HCT116 (cell line): ENCODE results near the gene CBL. TPM values are rescaled to one million over a fixed set of nuclear protein-coding genes. Genes with fewer than 3 reads are reported as not detected.
A peak's percentile ranks its signal among the peaks of the same experiment; 100 is the strongest.

Source experiments
- ATAC-seq: fragments of 200-7000 bp; cut with Tn5 transposase; 2 replicates; pipeline ENCODE4 v1.9.1; 2020; ENCODE audit warnings: mild to moderate bottlenecking, moderate library complexity
- BruUV-seq: library from RNA; stranded (reverse); fragments of 400-500 nt; replicated peaks from 2 replicates; lab custom pipeline; 2021; lab: Mats Ljungman, UMichigan
- CTCF ChIA-PET: fragments of 300-600 bp; sonication (Branson Sonifier 250); formaldehyde crosslinking; loops from one replicate; lab custom pipeline; 2021; ENCODE audit warnings: antibody characterized with exemption; lab: Charles Lee
- POLR2A ChIA-PET: fragments of 300-600, 350-600 bp; sonication (Branson Sonifier 250); formaldehyde crosslinking; loops from one replicate; lab custom pipeline; 2021; ENCODE audit warnings: antibody characterized with exemption; lab: Charles Lee
- RAD21 ChIA-PET, 2 experiments: fragments of 300-600 bp; sonication (Branson Sonifier 250); formaldehyde crosslinking; loops; one replicate each; lab custom pipeline; 2023; ENCODE audit warnings: low total read pairs in 2 of 2; ENCODE audit not compliant: uncharacterized antibody in 2 of 2, unreplicated experiment in 2 of 2, low non-redundant PET in 1 of 2; lab: Charles Lee
- DNase-seq: peaks from one replicate; pipeline ENCODE4 v3.0.0-alpha.2; 2010; ENCODE audit warnings: low read depth, low spot score
- H2AFZ ChIP-seq: fragments of 200-600 bp; shearing (Covaris generic), sonication (generic); 2 replicates; pipeline ENCODE4 v1.6.1; 2017; ENCODE audit warnings: low read depth, mixed run types, mixed read lengths, antibody characterized with exemption, low read length; ENCODE audit not compliant: poor library complexity, severe bottlenecking
- H3K27ac ChIP-seq: 2 replicates; pipeline ENCODE4 v1.5.1; 2012; ENCODE audit warnings: low read depth, low read length
- H3K27me3 ChIP-seq: fragments of 200-600 bp; sonication (generic); 2 replicates; pipeline ENCODE4 v1.6.1; 2016; ENCODE audit warnings: mixed run types, low read length, mixed read lengths; ENCODE audit not compliant: insufficient read depth
- H3K36me3 ChIP-seq, 2 experiments: fragments of 200-500 bp in 1 of 2; fragments of 200-600 bp in 1 of 2; sonication (Bioruptor generic) in 1 of 2; sonication (generic) in 1 of 2; 2 replicates each; pipeline versions ENCODE4 v1.5.1 to v1.6.1; 2014 to 2016; ENCODE audit warnings: low read length in 2 of 2, inconsistent platforms in 1 of 2, mixed read lengths in 1 of 2, mixed run types in 1 of 2; ENCODE audit not compliant: insufficient read depth in 2 of 2, control insufficient read depth in 1 of 2
- H3K4me1 ChIP-seq, 2 experiments: fragments of 200-600 bp in 1 of 2; sonication (generic) in 1 of 2; 2 replicates each; pipeline versions ENCODE4 v1.5.1 to v1.6.1; 2012 to 2017; ENCODE audit warnings: low read length in 2 of 2, inconsistent platforms in 1 of 2, mild to moderate bottlenecking in 1 of 2, mixed read lengths in 1 of 2, mixed run types in 1 of 2, moderate library complexity in 1 of 2; ENCODE audit not compliant: insufficient read depth in 2 of 2, control insufficient read depth in 1 of 2
- H3K4me2 ChIP-seq: fragments of 200-600 bp; sonication (generic); 2 replicates; pipeline ENCODE4 v1.6.1; 2017; ENCODE audit warnings: mixed run types, low read length, mixed read lengths
- H3K4me3 ChIP-seq, 2 experiments: fragments of 200-600 bp in 1 of 2; sonication (generic) in 1 of 2; replicated peaks in 1 of 2; 2 replicates each; pipeline ENCODE4 v1.5.1; 2011 to 2016; ENCODE audit warnings: low read length in 2 of 2, control low read depth in 1 of 2, low read depth in 1 of 2, mild to moderate bottlenecking in 1 of 2, mixed read lengths in 1 of 2, mixed run types in 1 of 2
- H3K79me2 ChIP-seq: fragments of 200-600 bp; sonication (generic); 2 replicates; pipeline ENCODE4 v1.6.1; 2017; ENCODE audit warnings: mild to moderate bottlenecking, mixed run types, low read length, moderate library complexity, mixed read lengths; ENCODE audit not compliant: insufficient read depth
- H3K9ac ChIP-seq: fragments of 200-600 bp; sonication (generic); 2 replicates; pipeline ENCODE4 v1.6.1; 2016; ENCODE audit warnings: low read length, mixed read lengths
- H3K9me2 ChIP-seq: fragments of 200-600 bp; sonication (generic), shearing (Covaris generic); 2 replicates; pipeline ENCODE4 v1.6.1; 2017; ENCODE audit warnings: mixed run types, mild to moderate bottlenecking, moderate library complexity; ENCODE audit not compliant: insufficient read depth
- H3K9me3 ChIP-seq, 2 experiments: fragments of 200-500 bp in 1 of 2; fragments of 200-600 bp in 1 of 2; sonication (Bioruptor generic) in 1 of 2; sonication (generic) in 1 of 2; 2 replicates each; pipeline ENCODE4 v1.6.1; 2014 to 2017; ENCODE audit warnings: low read length in 2 of 2, mixed read lengths in 2 of 2, inconsistent platforms in 1 of 2, low read depth in 1 of 2, mild to moderate bottlenecking in 1 of 2, mixed run types in 1 of 2, moderate library complexity in 1 of 2; ENCODE audit not compliant: control insufficient read depth in 1 of 2, insufficient read depth in 1 of 2
- H4K20me1 ChIP-seq: fragments of 200-600 bp; sonication (generic), shearing (Covaris generic); 2 replicates; pipeline ENCODE4 v1.6.1; 2017; ENCODE audit warnings: mixed run types, mild to moderate bottlenecking, moderate library complexity; ENCODE audit not compliant: insufficient read depth
- ATF3 ChIP-seq: IDR thresholded peaks from 2 replicates; pipeline ENCODE4 v1.6.1; 2012
- CBX3 ChIP-seq: IDR thresholded peaks from 2 replicates; pipeline ENCODE4 v1.6.1; 2012; ENCODE audit warnings: low read depth
- CEBPB ChIP-seq: IDR thresholded peaks from 2 replicates; pipeline ENCODE4 v1.6.1; 2012; ENCODE audit warnings: low read depth
- CTCF ChIP-seq, 3 experiments: fragments of 200-600 bp in 1 of 3; sonication (generic) in 1 of 3; IDR thresholded peaks in 2 of 3; conservative IDR thresholded peaks in 1 of 3; 2 replicates each; pipeline ENCODE4 v1.5.1; 2012 to 2017; ENCODE audit warnings: low read depth in 2 of 3, low read length in 2 of 3, antibody characterized with exemption in 1 of 3, borderline replicate concordance in 1 of 3, control low read depth in 1 of 3, mild to moderate bottlenecking in 1 of 3, mixed read lengths in 1 of 3, mixed run types in 1 of 3, moderate library complexity in 1 of 3; ENCODE audit not compliant: insufficient read depth in 1 of 3
- EGR1 ChIP-seq: IDR thresholded peaks from 2 replicates; pipeline ENCODE4 v1.6.1; 2012; ENCODE audit warnings: low read depth
- ELF1 ChIP-seq: IDR thresholded peaks from 2 replicates; pipeline ENCODE4 v1.6.1; 2012; ENCODE audit warnings: low read depth, borderline replicate concordance
- EZH2 ChIP-seq: fragments of 200-600 bp; sonication (generic); IDR thresholded peaks from 2 replicates; pipeline ENCODE4 v1.6.1; 2017; ENCODE audit warnings: antibody characterized with exemption, mixed run types
- FOSL1 ChIP-seq: IDR thresholded peaks from 2 replicates; pipeline ENCODE4 v1.6.1; 2012; ENCODE audit warnings: low read depth
- JUND ChIP-seq: IDR thresholded peaks from 2 replicates; pipeline ENCODE4 v1.6.1; 2012
- POLR2A ChIP-seq: IDR thresholded peaks from 2 replicates; pipeline ENCODE4 v1.7.0; 2011; ENCODE audit warnings: borderline replicate concordance; ENCODE audit not compliant: insufficient read depth, insufficient read length; ENCODE audit errors: extremely low read depth
- POLR2AphosphoS5 ChIP-seq: IDR thresholded peaks from 2 replicates; pipeline ENCODE4 v1.6.1; 2011; ENCODE audit warnings: mild to moderate bottlenecking, low read depth, low read length, moderate library complexity
- RAD21 ChIP-seq: IDR thresholded peaks from 2 replicates; pipeline ENCODE4 v1.6.1; 2012; ENCODE audit warnings: low read depth, mild to moderate bottlenecking
- SP1 ChIP-seq: IDR thresholded peaks from 2 replicates; pipeline ENCODE4 v1.6.1; 2012; ENCODE audit warnings: low read depth
- SRF ChIP-seq: IDR thresholded peaks from 2 replicates; pipeline ENCODE4 v1.6.1; 2012; ENCODE audit warnings: low read depth
- YY1 ChIP-seq: IDR thresholded peaks from 2 replicates; pipeline ENCODE4 v1.6.1; 2011; ENCODE audit warnings: low read length, low read depth, moderate library complexity, mild to moderate bottlenecking; ENCODE audit not compliant: insufficient replicate concordance; ENCODE audit errors: extremely low read depth
- ZBTB33 ChIP-seq: IDR thresholded peaks from 2 replicates; pipeline ENCODE4 v1.6.1; 2011; ENCODE audit warnings: mild to moderate bottlenecking, low read length, moderate library complexity; ENCODE audit not compliant: insufficient replicate concordance; ENCODE audit errors: extremely low read depth
- ZFX ChIP-seq: fragments of 450-650 bp; IDR thresholded peaks from 2 replicates; pipeline ENCODE4 v1.6.1; 2017
- ZNF274 ChIP-seq: fragments of 200-500 bp; sonication (Bioruptor generic); IDR thresholded peaks from 2 replicates; pipeline ENCODE4 v1.6.1; 2014; ENCODE audit warnings: mild to moderate bottlenecking, low read depth, low read length, inconsistent platforms
- intact Hi-C: fragments of 100-400 bp; cut with micrococcal nuclease; formaldehyde crosslinking; loops from 2 replicates; pipeline ENCODE4 v1.10.0; 2022
- total RNA-seq: library from RNA; stranded (reverse); gene quantifications from one replicate; pipeline ENCODE4 v1.2.1, GENCODE V29; 2021; ENCODE audit not compliant: unreplicated experiment

The CBL gene
- total RNA-seq, 1 experiment from 2014 or later = 31.1 TPM

GRCh38 chr11:119188887-119189286 is 17.3 kb upstream of the CBL start:
- Histone ChIP-seq H3K4me1 (peaks cover 4 to 17% of the 10 kb centered on the region in 2 experiments; a peak in 3 of 4 replicates), H3K9ac (no peak overlapping the region), H3K27ac (no peak overlapping the region), H3K4me3 (no peak overlapping the region), H3K4me2 (0 out of 2 replicates have a peak overlapping the region, but pooled peaks have one; percentile 5), H4K20me1 (no peaks in the 10 kb centered on the region), H3K9me2 (no peaks in the 10 kb centered on the region), H3K27me3 (no peaks in the 10 kb centered on the region), H2AFZ (no peak overlapping the region), H3K79me2 (no peaks in the 10 kb centered on the region), H3K36me3 (no peaks in the 10 kb centered on the region), H3K9me3 (no peaks in the 10 kb centered on the region)
- ATAC-seq (no peak), DNase-seq (no peak)
- intact Hi-C loops = no loop called here
- ChIA-PET RAD21 (no interaction called here), POLR2A (no interaction called here), CTCF (no interaction called here)
- BruUV-seq = no TSS peak
- no peak for TF ChIP-seq SRF
- no peak for TF ChIP-seq EZH2
- no peak for TF ChIP-seq CTCF (IDR thresholded peaks at IDR 0.05 in 2 of 3, conservative IDR thresholded peaks at IDR 0.05 in 1 of 3; ENCODE audit: borderline replicate concordance in 1 of 3, insufficient read depth in 1 of 3, low read depth in 2 of 3, low read length in 2 of 3)
- TF ChIP-seq ZFX = no peak
- TF ChIP-seq ZNF274 = no peak
- no peak for TF ChIP-seq FOSL1
- TF ChIP-seq ELF1 = no peak
- no peak for TF ChIP-seq POLR2A
- TF ChIP-seq ATF3 = no peak
- no peak for TF ChIP-seq CBX3
- no peak for TF ChIP-seq JUND
- TF ChIP-seq RAD21 = no peak
- TF ChIP-seq CEBPB = no peak
- TF ChIP-seq EGR1 = no peak
- TF ChIP-seq ZBTB33 = no peak
- TF ChIP-seq YY1 = no peak
- TF ChIP-seq SP1 = no peak
- no peak for TF ChIP-seq POLR2AphosphoS5
